Keratinocyte (primary cell): Measurements from ENCODE around the gene GSG1.

Experiments
- EZH2 ChIP-seq: IDR thresholded peaks from one replicate; pipeline ENCODE4 v1.6.1; 2012; ENCODE audit warnings: inconsistent platforms, mild to moderate bottlenecking, low read length, moderate library complexity
- TF ChIP-seq, protein P1 (sequence below), 3 experiments: IDR thresholded peaks in 1 of 3; conservative IDR thresholded peaks in 1 of 3; optimal IDR thresholded peaks in 1 of 3; 2 replicates in 2 of 3; 3 replicates in 1 of 3; pipeline versions ENCODE3 to v1.5.1; 2011; ENCODE audit warnings: low read length in 3 of 3, mild to moderate bottlenecking in 3 of 3, moderate library complexity in 2 of 3, control low read depth in 1 of 3, inconsistent platforms in 1 of 3; ENCODE audit not compliant: insufficient read depth in 2 of 3; ENCODE audit errors: extremely low read depth in 1 of 3

DNA sequence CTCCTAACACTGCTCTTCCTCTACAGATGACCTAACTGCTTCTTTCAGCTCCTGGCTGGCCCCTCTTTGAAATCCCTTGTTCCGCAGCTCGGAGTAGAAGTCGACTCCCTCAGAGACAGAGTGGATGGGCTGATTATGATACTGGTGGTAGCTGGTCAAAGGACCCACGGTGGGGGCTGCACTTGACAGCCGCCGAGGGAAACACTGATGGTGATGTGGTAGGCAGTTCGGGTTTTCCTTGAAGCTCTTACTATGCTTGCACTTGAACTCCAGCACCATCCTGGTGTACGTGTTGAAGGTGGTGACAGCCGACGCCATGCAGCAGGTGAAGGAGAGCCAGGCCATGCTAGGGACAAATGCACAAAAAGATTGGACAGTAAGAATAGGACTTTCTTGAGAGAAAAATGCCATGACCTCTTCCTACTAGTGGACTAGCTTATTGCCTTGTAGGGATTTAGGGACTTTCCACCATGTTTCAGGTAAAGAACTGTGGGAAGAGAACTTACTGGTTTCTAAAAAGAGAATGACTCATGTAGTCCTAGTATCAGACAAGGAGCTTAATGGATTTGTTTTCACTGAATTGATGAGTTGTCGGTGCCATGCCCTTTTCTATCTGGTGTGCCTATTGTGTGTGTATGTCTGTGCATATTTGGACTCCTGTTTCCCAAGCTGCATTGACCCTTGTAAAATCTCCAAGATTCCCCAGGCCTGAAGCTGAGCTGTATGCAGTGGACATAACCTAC, 18.4 kb downstream of the GSG1 start:
- TF ChIP-seq, protein P1, sequence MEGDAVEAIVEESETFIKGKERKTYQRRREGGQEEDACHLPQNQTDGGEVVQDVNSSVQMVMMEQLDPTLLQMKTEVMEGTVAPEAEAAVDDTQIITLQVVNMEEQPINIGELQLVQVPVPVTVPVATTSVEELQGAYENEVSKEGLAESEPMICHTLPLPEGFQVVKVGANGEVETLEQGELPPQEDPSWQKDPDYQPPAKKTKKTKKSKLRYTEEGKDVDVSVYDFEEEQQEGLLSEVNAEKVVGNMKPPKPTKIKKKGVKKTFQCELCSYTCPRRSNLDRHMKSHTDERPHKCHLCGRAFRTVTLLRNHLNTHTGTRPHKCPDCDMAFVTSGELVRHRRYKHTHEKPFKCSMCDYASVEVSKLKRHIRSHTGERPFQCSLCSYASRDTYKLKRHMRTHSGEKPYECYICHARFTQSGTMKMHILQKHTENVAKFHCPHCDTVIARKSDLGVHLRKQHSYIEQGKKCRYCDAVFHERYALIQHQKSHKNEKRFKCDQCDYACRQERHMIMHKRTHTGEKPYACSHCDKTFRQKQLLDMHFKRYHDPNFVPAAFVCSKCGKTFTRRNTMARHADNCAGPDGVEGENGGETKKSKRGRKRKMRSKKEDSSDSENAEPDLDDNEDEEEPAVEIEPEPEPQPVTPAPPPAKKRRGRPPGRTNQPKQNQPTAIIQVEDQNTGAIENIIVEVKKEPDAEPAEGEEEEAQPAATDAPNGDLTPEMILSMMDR (optimal IDR thresholded peaks at IDR 0.05 in 1 of 3, IDR thresholded peaks at IDR 0.05 in 1 of 3, conservative IDR thresholded peaks at IDR 0.05 in 1 of 3; ENCODE audit: extremely low read depth in 1 of 3, insufficient read depth in 2 of 3, low read length in 3 of 3) = no peak
- no peak for TF ChIP-seq EZH2
